Muscle of arm (tissue), 12 donors: ENCODE results near the gene OSTF1. TPM values are rescaled to one million over a fixed set of nuclear protein-coding genes. Genes with fewer than 3 reads are reported as not detected.

Experiments used
- DNase-seq: peaks from one replicate; pipeline ENCODE4 v3.0.0-alpha.2; 2013
- polyA plus RNA-seq, 12 donors: library from polyadenylated mRNA; unstranded; fragments of 120-200 nt; gene quantifications; one replicate each; pipeline ENCODE4 v1.2.1, GENCODE V29; 2013; ENCODE audit not compliant: insufficient read length in 12 of 12

The OSTF1 gene
- polyA plus RNA-seq, 12 donors: 14.3 to 36.0 (median 20.4) TPM; not detected in 1

DNA sequence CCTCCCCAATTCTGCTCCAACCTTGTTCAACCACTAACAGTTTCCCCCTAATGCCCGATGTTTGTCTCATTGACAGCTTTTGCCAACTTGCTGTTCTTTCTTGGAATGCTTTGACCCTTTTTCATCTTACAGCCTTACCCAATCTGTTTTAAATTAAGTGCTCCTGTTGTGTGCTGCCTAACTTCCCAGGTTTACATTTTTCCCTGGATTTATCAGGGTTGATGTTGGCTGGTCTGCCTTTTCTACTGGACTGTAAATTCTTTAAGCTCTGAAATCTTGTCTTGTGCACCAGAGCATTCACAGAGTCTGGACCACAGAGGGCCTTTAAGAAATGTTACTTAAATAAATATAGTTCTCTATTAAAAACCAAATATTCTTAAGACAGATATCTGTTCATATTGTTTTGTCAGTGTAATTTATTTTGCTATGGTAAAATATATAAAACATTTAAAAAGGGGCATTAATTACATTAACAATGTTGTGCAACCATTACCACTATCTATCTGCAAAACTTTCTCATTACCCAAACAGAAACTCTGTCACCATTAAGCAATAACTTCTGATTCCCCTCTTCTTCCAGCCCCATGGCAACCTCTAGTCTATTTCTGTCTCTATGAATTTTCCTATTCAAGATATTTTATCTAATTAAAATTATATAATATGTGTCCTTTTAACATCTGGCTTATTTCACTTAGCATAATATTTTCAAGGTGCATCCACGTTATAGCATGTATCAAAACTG lies 73.0 kb downstream of the OSTF1 start:
- DNase-seq: no peak

DNA sequence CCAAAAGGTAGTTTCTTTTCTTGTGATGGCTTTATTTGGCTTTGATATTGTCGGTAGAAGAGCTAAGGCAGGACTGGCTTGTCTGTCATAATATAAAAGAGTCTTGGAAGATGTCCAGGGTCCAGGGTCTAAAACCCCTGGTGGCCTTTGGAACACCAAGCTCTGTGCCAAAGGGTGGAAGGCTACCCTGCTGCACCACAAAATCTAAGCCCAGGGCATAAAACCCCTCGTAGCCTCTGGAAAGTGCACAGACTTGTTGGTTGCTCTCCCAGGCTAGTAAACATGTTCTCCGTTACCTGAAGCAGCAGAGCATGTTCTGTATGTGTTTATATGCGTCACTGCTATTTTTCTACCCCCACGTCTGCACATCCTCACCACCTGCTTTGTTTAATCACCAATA lies 75.5 kb downstream of the OSTF1 start:
- DNase-seq: no peak

DNA sequence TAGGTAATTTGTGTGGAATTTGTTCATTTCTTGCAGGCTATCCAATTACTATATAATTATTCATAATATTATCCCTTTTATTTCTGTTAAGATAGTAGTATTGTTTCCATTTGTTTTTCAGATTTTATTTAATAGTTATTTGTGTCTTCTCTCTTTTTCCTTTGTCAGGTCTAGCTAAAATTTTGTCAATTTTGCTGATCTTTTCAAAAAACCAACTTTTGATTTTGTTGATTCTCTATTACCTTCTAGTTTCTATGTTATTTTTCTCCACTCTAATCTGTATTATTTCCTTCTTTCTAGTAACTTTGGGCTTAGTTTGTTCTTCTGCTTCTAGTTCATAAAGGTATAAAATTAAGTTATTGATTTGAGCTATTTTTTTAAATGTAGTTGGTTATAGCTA lies 76.3 kb downstream of the OSTF1 start:
- DNase-seq: no peak

DNA sequence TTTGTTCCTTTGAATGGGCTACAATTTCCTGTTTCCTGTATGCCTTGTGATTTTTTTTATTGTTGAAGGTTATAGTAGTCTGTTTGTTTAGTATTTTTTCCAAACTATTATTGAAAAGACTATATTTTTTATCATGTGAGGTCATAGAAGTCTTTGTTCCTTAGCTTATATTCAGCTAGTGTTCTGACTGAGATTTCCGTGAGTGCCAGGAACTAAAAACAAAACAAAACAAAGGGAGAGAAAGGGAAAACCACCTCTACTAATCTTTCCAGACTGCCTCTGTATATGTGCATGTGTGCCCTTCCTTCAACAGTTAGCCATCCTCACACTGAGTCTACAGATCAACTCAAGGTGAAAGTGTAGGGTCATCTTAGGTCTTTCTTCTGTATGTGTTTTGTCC lies 79.0 kb downstream of the OSTF1 start:
- DNase-seq: no peak

DNA sequence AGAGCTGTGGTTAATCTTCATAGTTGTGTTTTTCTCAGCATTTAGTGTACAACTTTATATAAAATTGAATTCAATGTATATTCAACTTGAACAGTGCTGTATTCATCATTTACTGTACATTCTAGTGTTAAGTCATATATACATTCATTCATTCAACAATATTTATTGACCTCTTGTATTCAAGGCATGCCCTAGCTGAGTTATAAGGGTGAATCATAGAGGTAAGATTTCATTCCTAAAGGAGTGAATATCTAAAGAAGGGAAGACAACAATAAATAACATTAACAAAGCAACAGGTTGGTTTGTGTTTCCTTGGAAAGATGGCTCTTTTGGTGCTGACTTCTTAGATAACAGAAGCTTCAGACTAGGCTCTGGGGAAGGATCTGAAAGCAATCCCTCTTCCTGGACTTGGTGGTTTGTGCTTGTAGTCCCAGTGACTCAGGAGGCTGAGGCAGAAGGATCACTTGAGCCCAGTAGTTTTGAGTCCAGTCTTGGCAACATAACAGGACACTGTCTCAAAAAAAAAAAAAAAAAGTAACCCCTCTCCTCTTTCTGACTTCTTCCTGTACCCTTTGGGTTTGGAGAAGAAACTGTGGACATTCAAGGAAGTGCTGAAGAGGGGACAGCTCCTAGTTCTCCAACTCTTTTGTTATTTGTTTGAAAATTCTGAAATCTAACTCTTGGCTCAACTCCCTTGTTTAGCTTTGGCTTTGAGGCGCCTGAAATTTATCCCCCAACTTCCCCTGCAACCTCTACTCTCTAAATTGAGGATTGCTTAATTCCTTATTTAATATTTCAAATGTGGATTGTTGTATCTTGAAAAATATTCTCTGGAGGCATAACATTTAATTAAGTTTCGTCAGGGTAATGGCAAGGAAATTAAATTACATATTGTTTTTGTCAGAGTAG lies 80.2 kb downstream of the OSTF1 start:
- no peak for DNase-seq

DNA sequence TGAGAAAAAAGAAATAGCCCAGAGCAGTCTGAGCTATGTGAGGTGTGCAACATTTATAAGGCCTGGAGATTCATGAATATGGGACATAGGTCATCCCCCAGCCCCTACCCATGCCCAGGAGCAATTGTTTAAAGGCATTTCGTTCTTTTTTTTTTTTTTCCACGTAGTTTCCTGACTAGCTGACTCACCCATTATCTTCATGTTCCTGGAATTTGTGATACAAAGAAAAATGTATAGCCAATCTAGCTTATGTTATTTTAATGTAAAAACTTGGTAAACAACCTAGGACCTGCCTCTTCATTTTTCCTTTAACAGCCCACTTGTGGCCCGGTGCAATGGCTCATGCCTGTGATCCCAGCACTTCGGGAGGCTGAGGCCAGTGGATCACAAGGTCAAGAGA lies 81.3 kb downstream of the OSTF1 start:
- no peak for DNase-seq

DNA sequence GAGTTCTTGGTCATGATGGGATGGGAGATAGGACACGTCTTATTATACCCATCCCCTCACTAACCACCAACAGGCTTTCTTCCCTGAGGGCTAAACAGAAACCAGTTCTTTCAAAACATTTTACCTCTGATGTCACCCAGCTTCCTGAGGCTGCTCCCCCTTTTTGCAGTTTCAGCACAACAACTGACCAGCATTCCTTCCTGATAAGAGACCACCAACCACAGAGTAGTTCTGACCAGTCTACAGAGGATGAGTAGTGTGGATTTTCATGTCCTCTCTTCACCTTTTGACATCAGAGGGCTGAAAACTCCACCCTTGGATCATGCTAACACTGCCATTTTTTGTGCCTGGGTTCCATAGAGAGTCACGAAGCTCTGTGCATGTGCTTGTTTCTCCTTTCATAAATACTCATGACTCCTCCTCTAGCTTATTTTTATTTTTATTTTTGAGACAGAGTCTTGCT lies 82.6 kb downstream of the OSTF1 start:
- DNase-seq: no peak

DNA sequence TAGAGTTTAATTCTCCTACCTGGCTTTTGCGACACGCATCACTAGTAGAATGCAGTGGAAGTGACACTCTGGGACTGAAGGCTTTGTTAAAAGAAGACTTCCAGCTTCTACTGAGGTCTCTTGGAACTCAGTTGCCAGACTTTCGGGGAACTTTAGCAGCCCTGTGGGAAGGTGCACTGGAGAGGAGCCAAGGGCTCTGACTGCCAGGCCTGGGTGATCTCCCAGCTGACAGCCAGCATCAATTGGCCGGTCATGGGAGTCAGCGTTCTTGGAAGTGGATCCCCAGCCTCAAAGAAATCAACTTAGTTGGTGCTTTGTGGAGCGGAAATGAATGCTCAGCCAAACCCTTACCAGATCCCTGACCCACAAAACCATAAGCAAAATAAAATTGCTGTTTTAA lies 87.1 kb downstream of the OSTF1 start:
- no peak for DNase-seq

DNA sequence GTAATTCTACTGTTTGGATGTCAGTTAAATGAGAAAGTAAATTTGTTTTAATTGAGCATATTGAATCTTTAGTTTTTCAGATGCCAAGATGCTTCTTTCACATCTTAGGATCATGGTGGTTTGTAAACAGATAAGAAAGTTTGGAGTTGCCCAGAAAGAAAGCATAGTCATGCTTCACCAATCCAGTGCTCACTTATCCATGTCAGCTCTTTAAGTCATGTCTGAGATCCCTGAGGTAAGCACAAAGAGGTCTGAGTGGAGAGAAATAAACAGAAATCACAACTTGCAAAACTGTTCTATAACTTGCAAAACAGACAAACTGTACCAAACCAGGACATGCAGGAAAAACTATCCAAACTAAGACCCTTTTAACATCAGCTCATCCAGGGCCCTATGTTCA lies 87.7 kb downstream of the OSTF1 start:
- no peak for DNase-seq

DNA sequence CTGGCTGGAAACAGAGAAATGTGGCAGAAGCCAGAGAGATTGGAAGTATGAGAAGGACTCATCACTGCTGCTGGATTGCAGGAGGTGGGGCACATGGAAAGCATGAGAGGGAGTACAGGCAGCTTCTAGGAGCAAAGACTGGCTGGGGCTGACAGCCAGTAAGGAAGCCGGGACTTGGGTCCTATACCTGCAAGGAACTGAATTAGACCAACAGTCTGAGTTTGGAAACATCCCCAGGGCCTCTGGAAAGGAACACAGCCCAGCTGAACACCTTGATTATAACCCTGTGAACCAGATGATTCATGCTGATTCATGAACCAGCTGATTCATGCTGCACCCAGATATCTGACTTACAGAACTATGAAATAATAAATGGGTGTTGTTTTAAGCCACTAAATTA lies 93.4 kb downstream of the OSTF1 start:
- DNase-seq: no peak

DNA sequence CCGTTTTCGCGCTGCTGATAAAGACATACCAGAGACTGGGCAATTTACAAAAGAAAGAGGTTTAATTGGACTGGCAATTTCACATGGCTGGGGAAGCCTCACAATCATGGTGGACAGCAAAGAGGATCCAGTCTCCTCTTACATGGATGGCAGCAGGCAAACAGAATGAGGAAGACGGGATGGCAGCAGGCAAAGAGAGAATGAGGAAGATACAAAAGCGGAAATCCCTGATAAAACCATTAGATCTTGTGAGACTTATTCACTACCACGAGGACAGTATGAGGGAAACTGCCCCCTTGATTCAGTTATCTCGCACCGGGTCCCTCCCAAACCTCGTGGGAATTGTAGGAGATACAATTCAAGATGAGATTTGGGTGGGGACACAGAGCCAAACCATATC lies 95.0 kb downstream of the OSTF1 start:
- no peak for DNase-seq

DNA sequence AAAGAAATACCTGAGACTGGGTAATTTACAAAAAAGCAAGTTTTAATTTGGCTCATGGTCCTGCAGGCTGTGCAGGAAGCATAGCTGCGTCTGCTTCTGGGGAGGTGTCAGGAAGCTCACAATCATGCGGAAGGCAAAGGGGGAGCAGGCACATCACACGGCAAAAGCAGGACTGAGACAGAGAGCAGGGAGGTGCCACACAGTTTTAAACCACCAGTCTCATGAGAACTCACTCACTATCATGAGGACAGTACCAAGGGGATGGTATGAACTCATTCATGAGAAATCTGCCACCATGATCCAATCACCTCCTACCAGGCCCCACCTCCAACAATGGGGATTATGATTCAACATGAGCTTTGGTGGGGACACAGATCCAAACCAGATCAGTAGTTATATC lies 96.2 kb downstream of the OSTF1 start:
- DNase-seq: no peak

DNA sequence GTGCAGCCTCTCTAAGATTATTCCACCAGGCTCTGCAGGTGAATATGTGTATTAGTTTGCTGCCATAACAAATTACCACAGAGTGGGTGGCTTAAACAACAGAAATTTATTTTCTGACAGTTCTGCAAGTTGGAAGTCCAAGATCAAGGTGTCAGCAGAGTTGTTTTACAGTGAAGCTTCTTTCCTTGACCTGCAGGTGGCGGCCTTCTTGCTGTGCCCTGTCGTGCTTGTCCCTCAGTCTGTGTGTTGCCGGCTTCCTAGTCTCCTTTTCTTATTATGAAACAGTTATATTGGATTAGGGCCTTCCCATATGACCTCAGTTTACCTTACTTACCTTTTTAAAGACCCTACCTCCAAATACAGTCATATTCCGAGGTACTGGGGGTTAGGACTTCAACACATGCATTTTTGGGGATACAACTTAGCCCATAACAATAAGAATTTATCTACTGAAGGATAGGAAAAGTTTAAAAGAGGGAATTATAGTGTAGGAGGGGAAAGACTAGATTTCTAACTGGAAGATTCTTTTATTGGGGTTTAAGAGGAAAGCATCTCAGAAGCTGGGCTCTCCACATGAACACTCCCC lies 97.4 kb downstream of the OSTF1 start:
- no peak for DNase-seq

DNA sequence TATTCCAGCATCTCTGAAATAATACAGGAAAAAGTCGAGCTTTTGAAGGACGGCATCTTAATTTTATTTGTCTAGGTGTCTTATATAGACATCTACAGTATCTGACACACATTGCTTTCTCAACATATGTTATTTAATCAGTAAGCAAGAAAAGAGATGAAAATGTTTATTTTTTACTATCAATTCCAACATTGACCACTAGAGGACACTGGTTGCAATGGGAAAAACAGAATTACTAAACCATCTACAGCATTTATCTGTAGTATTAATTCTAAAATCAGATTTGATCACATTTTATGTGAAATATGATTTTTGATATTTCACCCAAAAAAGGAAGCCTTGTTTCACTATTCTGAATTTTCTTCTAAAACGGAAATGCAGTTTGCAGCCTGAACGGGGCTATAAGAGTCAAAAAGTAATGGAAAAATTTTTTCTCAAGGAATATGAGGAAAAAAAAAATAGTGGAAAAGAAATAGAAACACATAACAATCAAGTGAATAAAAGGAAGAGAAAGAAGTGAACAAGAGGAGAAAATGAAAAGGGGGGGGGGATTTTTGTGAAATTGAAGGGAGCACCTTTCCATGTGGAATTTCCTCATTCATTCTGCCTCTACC lies 98.6 kb downstream of the OSTF1 start:
- peak; percentile 18 for DNase-seq

DNA sequence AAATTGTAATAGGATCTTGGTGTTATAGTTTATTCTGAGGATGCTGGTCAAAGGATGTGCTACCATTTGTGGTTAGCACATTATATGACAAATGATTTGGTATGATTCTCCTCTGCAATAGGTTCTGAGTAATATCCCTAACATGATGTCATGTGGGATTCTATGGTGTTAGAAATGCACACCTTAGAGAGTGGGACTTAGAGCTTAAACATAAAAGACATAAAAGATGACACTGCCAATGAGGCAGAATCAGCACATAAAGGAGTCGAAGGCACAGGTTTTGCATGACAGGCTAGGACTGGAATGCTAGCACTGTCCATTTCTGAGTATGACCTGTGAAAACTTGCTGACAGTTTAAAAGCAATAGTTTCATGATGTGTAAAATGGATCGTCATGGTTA lies 100.4 kb downstream of the OSTF1 start:
- no peak for DNase-seq

DNA sequence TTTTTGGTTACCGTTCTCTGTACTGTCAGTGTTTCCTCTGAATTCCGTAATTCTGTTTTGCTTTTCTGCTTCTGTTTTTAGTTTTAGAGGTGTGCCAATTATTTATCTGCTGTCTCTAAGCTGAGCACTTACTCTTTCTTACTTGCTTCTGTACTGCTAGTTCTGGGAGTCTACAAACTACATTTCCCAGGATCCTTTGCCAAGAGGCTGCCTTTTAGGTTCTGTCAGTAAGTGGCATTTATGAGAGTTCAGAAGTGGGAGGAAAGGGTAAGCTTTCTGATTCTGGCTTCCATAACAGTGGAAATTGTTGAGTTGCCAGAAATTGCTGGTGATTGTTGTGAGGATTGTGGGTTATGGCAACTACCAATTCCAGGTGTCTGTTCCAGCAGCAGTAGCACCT lies 102.4 kb downstream of the OSTF1 start:
- no peak for DNase-seq

Other genes with a start within 250 kb of the OSTF1 start
- gene TRPM6, start 200.6 kb upstream of the OSTF1 start, polyA plus RNA-seq: under 1 TPM in 10 of 12 donors, not detected in 2; 0.05 to 0.47 (median 0.12) TPM
- 10 to 100 TPM in 1 of 12 donors, 1 to 10 TPM in 10, not detected in 1; 4.6 to 13.6 (median 6.4) TPM for gene C9orf40, start 135.6 kb upstream of the OSTF1 start, polyA plus RNA-seq
- 10 to 100 TPM in 10 of 12 donors, 1 to 10 TPM in 1, not detected in 1; 9.5 to 14.3 (median 11.7) TPM for gene CARNMT1, start 60.2 kb upstream of the OSTF1 start, polyA plus RNA-seq
- gene NMRK1, start 359 bp upstream of the OSTF1 start, polyA plus RNA-seq: 10 to 100 TPM in 11 of 12 donors, not detected in 1; 11.6 to 24.1 (median 18.0) TPM